ENCODE measurements around the gene SCML1.

The SCML1 gene

DNA sequence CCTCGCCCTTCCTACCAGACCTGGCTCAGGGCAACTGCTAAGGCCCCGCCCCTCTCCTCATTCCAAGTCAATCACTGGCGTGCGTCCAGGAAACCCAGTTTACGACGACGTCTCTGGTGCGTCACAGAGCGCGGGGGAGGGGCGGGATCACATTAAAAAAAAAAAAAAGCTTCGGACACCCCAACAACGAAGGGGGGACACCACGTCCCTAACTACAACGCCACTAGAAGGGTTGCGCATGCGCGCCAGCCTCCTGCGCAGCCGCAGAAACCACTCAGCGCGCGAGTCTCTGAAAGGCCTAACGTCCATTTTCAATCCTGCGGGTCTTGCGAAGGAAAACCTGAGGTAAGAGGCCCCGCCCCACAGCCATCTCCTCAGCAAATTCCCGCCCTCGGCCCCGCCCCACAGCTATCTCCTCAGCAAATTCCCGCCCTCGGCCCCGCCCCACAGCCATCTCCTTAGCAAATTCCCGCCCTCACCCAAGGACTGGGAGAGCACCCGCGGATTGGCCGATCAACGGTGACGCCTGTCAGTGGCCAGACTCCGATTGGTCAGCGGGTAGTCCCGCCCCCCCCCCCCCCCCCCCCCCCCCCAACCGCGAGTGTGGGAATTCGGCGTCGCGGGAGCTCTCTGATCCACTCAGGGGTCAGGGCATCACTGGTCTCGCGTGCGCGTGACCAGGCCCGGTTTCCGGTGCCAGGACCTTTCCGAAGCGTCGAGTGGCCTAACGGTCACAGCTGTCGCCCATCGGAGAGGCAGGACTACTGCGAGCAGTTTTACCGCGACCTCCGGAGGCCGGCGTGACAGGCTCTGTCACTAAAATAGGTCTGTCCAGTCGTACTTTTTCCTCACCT, at the start of gene SCML1:
Gene SCML1, plus strand, starts transcription at position 638 of the 854 bp plus-strand sequence. CDS start 6,694 bp downstream, outside the sequence.
- DNase-seq, result peak; percentile 88 to 91

DNA sequence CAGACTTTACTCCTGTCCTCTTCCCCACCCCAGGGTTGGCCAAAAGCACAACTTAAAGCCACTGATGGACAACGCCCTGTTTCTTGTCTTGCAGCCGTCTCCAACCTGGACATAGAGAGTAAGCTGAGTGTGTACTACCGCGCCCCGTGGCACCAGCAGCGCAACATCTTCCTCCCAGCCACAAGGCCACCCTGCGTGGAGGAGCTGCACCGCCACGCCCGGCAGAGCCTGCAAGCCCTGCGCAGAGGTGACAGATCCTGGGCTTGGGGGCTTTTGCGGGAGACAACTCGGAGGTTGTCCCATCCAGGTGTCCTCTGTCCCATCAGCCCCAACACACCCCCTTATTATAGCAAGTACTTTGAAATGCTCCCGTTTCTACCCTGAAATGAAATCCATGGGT, 49.6 kb upstream of the SCML1 start:
- DNase-seq, result no peak

DNA sequence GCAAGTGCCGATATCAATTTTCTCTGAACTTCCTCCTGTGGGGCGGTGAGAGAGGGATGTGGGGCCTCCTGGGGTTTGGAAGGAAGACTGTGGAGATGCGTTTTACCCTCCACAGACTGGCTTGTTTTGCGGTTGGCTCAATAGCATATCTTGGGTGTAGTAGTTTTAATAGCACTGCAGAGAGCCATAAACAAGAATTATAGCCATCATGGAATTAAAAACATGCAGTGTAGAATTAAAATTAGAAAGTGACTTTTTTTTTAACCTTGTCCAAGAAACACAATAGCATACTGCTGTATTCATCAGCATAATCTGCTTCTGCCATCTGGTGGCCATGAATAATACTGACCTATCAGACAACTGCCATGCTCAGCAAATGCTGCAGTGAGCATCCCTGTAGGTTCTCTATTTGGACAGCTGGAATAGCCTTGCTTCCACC, 47.3 kb upstream of the SCML1 start:
- DNase-seq, result peak; percentile 7 to 16

- DNase-seq, result no peak
Observed at GRCh38 chrX:17692709-17693346, 44.5 kb upstream of the SCML1 start.

DNA sequence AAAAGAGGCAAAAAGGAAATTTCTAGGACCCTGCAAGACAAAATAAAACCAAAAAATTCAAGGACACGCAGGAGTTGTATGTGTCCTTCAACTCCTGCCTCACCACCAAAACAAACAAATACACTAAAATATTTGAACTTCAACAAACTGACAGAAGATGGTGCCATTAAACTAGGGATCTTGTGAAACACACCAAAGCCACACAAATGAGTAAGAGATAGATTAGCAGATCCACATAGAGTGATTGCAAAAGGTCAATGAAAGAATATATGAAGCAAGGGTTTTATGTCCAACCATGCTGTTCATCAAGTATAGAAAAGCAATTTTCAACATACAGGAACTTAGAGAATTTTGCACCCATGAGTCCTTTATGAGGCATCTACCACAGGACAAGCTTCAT, 40.1 kb upstream of the SCML1 start:
- no peak for DNase-seq

- DNase-seq, result no peak
Observed at GRCh38 chrX:17700976-17701375, 36.3 kb upstream of the SCML1 start.

GRCh38 chrX:17703201-17703600, 34.1 kb upstream of the SCML1 start:
- no peak for DNase-seq

- no peak for DNase-seq
Observed at GRCh38 chrX:17705211-17705610, 32.1 kb upstream of the SCML1 start.

GRCh38 chrX:17706676-17707075, 30.6 kb upstream of the SCML1 start:
- no peak for DNase-seq

DNA sequence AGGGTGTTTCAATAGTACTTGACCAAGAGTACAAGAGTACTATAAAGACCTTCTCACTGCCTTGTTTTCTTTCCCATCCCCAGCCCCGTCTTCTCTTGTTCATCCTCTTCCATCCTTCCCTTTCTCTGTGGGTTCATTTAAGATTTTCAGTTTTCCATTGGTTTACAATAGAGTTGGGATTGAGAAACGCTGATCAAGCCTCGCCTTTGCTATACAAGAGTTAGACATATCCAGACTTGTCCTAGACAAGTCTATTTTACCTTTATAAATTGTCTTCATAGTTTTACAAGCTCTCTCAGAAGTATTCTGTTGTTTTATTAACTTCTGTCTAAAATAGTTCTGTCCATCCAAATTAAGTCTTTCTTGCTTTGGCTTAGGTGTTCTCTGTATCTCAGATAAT, 29.6 kb upstream of the SCML1 start:
- no peak for DNase-seq

GRCh38 chrX:17710871-17711301, 26.4 kb upstream of the SCML1 start:
- no peak for DNase-seq

GRCh38 chrX:17713288-17713687, 24.0 kb upstream of the SCML1 start:
- DNase-seq, result no peak

GRCh38 chrX:17718649-17719165, 18.6 kb upstream of the SCML1 start:
- no peak for DNase-seq

GRCh38 chrX:17719711-17720110, 17.6 kb upstream of the SCML1 start:
- DNase-seq, result no peak

GRCh38 chrX:17721715-17722114, 15.6 kb upstream of the SCML1 start:
- DNase-seq, result no peak

- no peak for DNase-seq
Observed at GRCh38 chrX:17725181-17725580, 12.1 kb upstream of the SCML1 start.

DNA sequence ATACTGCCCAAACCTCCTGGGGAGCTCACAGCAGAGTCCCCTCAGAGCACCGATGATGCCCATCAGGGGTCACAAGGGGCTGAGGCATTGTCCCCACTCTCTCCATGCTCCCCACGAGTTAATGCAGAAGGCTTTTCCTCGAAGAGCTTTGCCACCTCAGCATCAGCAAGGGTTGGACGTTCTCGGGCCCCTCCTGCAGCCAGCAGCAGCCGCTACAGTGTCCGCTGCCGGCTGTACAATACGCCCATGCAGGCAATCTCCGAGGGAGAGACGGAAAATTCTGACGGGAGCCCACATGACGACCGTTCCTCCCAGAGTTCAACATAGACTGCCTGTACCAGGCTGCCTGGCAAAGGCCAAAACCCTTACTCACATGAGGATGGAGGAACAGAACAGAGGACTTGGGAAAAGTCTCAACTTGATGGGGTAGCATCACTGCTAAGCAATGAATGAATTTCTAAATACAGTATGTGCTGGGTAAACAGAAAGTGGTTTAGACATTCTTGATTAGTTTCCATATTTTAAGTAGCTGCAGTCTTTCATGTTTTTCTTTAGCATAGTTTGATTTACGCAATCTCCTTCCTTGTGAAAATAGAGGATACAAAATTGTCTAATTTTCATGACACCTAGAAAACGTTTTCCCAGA, 5.0 kb upstream of the SCML1 start:
- no peak for DNase-seq

DNA sequence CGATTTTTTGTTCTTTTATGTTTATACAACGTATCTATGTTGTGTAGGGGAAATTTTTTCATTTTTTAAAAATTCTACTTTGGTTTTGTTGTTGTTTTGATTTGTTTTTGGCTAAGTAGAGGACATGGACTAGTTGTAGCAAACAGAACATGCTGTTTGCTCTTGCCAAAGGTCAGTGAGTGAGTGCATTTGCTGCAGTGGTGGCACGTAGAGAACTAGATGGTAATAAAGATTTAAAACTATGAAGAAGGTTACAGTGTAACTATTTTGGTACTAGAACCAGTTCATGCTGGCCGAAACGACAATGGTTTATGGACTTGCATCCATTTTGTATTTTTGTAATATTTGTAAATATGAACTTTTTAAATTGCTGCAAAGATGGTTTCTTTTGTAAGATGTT, 1.9 kb upstream of the SCML1 start:
- DNase-seq, result no peak

- no peak for DNase-seq
Observed at GRCh38 chrX:17736478-17736855, 826 bp upstream of the SCML1 start.

GRCh38 chrX:17737710-17737985, 355 bp downstream of the SCML1 start:
- DNase-seq, result peak; percentile 6 to 14

- DNase-seq, result peak; percentile 18 to 26
Observed at GRCh38 chrX:17737986-17738713, 857 bp downstream of the SCML1 start.

- DNase-seq, result no peak
Observed at GRCh38 chrX:17738737-17739535, 1.6 kb downstream of the SCML1 start.

Measured in activated CD4-positive, alpha-beta T cell treated with anti-CD3 and anti-CD28 coated beads, Interleukin-2, amount 50 U/mL, for 4 hours (primary cell).